Measurements from ENCODE around the gene COX11. TPM values are rescaled to one million over a fixed set of nuclear protein-coding genes. Genes with fewer than 3 reads are reported as not detected.
A peak's percentile ranks its signal among the peaks of the same experiment; 100 is the strongest.

The COX11 gene
- total and polyA plus RNA-seq, 2 of the 13 experiments (the other 11 are each of a cell fraction or from before 2014, with no cell fraction given): 103 to 203 TPM

DNA sequence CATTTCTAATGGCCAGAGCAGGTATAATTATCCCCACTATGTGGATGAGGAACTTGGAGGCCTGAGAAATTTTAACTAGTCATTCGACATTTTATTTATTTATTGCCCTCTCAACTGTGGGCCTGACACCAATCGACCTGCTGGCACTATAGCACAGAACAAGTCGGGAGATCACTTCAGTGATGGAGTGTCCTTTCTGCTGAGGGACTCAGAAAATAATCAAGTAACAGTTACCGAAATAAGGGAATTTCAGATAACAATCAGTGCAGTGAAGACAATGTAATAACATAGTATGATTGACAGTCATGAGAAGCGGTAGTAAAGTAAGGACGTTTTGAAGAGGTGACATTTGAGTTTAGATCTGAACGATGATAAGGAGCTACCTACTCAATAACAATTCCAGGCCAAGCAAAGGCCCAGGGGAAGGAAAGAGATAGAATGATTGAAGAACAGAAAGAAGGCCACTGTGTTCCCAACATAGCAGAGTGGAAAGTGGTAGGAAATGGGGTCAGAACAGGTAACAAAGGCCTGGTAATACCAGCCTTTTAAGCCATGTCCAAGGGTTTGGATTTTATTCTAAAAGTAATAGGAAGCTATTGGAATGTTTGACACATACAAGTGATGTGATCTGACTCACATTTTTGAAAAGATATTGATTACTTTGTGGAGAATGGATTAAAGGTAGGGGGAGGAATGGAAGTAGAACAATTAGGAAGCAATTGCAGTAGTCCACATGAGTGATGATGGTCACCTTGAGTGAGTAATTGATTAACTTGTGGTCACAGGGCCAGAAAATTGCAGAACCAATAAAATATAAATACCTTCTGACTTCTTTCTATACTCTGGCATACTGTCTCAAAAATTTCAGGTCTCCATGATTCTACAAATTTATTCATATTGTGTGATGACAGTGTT, 1.5 kb upstream of the COX11 start (continued):
- no peak for TF ChIP-seq ZNF790 (CRISPR knock-in tag; IDR thresholded peaks at IDR 0.05; ENCODE audit: borderline replicate concordance)
- TF ChIP-seq, protein P1, sequence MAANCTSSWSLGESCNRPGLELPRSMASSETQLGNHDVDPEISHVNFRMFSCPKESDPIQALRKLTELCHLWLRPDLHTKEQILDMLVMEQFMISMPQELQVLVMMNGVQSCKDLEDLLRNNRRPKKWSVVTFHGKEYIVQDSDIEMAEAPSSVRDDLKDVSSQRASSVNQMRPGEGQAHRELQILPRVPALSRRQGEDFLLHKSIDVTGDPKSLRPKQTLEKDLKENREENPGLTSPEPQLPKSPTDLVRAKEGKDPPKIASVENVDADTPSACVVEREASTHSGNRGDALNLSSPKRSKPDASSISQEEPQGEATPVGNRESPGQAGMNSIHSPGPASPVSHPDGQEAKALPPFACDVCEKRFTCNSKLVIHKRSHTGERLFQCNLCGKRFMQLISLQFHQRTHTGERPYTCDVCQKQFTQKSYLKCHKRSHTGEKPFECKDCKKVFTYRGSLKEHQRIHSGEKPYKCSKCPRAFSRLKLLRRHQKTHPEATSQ (CRISPR knock-in tag; IDR thresholded peaks at IDR 0.05; ENCODE audit: borderline replicate concordance): no peak
- TF ChIP-seq CHD4 (IDR thresholded peaks at IDR 0.05; ENCODE audit: borderline replicate concordance, low read length): 0 out of 2 replicates have a peak, but pooled peaks have one; percentile 50
- TF ChIP-seq CHCHD3 (CRISPR knock-in tag; IDR thresholded peaks at IDR 0.05): no peak
- TF ChIP-seq ZNF629 (CRISPR knock-in tag; conservative IDR thresholded peaks at IDR 0.05): peak; percentile 69
- no peak for TF ChIP-seq ZFP90 (CRISPR knock-in tag; IDR thresholded peaks at IDR 0.05; ENCODE audit: borderline replicate concordance)
- TF ChIP-seq ZFYVE20 (CRISPR knock-in tag; IDR thresholded peaks at IDR 0.05; ENCODE audit: borderline replicate concordance, low read depth): no peak
- peak; percentile 54; the same call in 1 of the 2 replicates for TF ChIP-seq CCDC6 (CRISPR knock-in tag; IDR thresholded peaks at IDR 0.05)
- TF ChIP-seq GATAD2A (CRISPR knock-in tag; IDR thresholded peaks at IDR 0.05): peak; percentile 41; the same call in 1 of the 2 replicates
- TF ChIP-seq RNF2 (conservative IDR thresholded peaks at IDR 0.05; ENCODE audit: low read depth): no peak
- TF ChIP-seq ZFY (CRISPR knock-in tag; IDR thresholded peaks at IDR 0.05): peak; percentile 60
- 0 out of 2 replicates have a peak, but pooled peaks have one; percentile 49 for TF ChIP-seq GZF1 (CRISPR knock-in tag; IDR thresholded peaks at IDR 0.05)
- no peak for TF ChIP-seq KLF13 (CRISPR knock-in tag; IDR thresholded peaks at IDR 0.05)
- TF ChIP-seq ZNF350 (CRISPR knock-in tag; IDR thresholded peaks at IDR 0.05; ENCODE audit: borderline replicate concordance, low read depth): no peak
- TF ChIP-seq ZNF678 (CRISPR knock-in tag; IDR thresholded peaks at IDR 0.05): no peak
- TF ChIP-seq ZFP41 (CRISPR knock-in tag; IDR thresholded peaks at IDR 0.05; ENCODE audit: borderline replicate concordance): no peak
- no peak for TF ChIP-seq KDM3A (CRISPR knock-in tag; IDR thresholded peaks at IDR 0.05; ENCODE audit: low read depth)
- TF ChIP-seq ZNF12 (CRISPR knock-in tag; IDR thresholded peaks at IDR 0.05): no peak
- TF ChIP-seq, protein P2, sequence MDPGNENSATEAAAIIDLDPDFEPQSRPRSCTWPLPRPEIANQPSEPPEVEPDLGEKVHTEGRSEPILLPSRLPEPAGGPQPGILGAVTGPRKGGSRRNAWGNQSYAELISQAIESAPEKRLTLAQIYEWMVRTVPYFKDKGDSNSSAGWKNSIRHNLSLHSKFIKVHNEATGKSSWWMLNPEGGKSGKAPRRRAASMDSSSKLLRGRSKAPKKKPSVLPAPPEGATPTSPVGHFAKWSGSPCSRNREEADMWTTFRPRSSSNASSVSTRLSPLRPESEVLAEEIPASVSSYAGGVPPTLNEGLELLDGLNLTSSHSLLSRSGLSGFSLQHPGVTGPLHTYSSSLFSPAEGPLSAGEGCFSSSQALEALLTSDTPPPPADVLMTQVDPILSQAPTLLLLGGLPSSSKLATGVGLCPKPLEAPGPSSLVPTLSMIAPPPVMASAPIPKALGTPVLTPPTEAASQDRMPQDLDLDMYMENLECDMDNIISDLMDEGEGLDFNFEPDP (CRISPR knock-in tag; conservative IDR thresholded peaks at IDR 0.05): no peak
- no peak for TF ChIP-seq MIER2 (CRISPR knock-in tag; IDR thresholded peaks at IDR 0.05)
- no peak for TF ChIP-seq SOX13 (IDR thresholded peaks at IDR 0.05)
- TF ChIP-seq SOX13 (CRISPR knock-in tag; conservative IDR thresholded peaks at IDR 0.05 in 1 of 2, IDR thresholded peaks at IDR 0.05 in 1 of 2): peak in 1 of 2 experiments; percentile 69; a peak in 2 of 4 replicates
- TF ChIP-seq ETV5 (CRISPR knock-in tag; IDR thresholded peaks at IDR 0.05; ENCODE audit: borderline replicate concordance): no peak
- no peak for TF ChIP-seq PHF20 (CRISPR knock-in tag; IDR thresholded peaks at IDR 0.05)
- TF ChIP-seq SALL2 (CRISPR knock-in tag; IDR thresholded peaks at IDR 0.05): no peak
